KOPT-K1 (cell line): ENCODE results near the gene SYPL2.

Experiments used
- H3K27ac ChIP-seq: fragments of 200-600 bp; sonication (generic); 2 replicates; pipeline ENCODE4 v1.5.1; 2016; ENCODE audit warnings: antibody characterized with exemption, mild to moderate bottlenecking, low read depth, low read length; ENCODE audit not compliant: poor library complexity, severe bottlenecking
- H3K36me3 ChIP-seq: fragments of 200-600 bp; sonication (generic); 2 replicates; pipeline ENCODE4 v1.5.1; 2017; ENCODE audit warnings: antibody characterized with exemption, mild to moderate bottlenecking, low read length, moderate library complexity; ENCODE audit not compliant: insufficient read depth
- H3K9me3 ChIP-seq: fragments of 200-600 bp; sonication (generic); 2 replicates; pipeline ENCODE4 v1.5.1; 2017; ENCODE audit warnings: antibody characterized with exemption, low read length, mild to moderate bottlenecking; ENCODE audit not compliant: insufficient read depth, poor library complexity, severe bottlenecking

The SYPL2 gene

DNA sequence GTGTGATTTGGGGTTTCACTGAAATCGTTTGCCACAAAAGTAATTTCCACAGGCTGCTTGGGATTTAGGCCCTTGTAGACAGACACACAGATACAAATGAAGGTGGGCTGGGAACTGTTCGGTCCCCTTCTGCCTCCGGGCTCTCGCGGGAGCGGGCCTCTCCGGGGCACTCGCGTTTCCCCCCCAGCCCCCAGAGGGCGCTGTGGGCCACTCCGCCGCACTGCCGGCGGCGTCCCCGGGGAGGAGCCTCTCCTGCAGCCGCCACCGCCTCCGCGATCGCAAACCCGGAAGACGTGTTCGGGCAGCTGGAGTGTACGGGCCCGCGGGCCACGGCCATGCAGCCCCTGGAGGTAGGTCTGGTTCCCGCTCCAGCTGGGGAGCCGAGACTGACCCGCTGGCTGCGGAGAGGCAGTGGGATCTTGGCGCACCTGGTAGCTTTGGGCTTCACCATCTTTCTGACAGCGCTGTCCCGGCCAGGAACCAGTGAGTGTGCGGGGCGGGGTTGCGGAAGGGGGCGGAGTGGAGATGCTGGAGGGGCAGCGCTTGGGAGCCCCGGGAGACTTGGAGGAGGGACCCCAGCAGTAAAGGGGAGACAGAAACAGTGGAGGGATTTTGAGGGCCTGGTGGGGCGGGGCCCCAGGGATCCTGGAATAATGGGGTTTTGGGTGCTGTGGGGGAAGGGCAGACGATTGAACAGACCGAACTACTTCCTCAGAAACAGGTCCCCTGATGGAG is 27.6 kb downstream of the SYPL2 start, which contains the start of gene CYB561D1:
Gene CYB561D1 (plus strand): TSS at position 290 of the 735 bp plus-strand sequence. CDS start 46 bp downstream, at position 336.
- Histone ChIP-seq H3K27ac (peak within 1 kb of the TSS; percentile 78), H3K9me3 (no peaks in the 10 kb centered on the region), H3K36me3 (peaks cover 54% of the 10 kb centered on the region)

DNA sequence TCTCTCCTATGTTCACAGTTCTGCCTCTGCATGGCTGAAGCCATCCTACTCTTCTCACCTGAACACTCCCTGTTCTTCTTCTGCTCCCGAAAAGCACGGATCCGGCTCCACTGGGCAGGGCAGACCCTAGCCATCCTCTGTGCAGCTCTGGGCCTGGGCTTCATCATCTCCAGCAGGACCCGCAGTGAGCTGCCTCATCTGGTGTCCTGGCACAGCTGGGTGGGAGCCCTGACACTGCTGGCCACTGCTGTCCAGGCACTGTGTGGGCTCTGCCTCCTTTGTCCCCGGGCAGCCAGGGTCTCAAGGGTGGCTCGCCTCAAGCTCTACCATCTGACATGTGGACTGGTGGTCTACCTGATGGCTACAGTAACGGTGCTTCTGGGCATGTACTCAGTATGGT is 29.4 kb downstream of the SYPL2 start:
- H3K36me3 ChIP-seq = peaks cover 50% of the 10 kb centered on the region
- H3K9me3 ChIP-seq = no peaks in the 10 kb centered on the region

GRCh38 chr1:109497449-109498160 is 31.3 kb downstream of the SYPL2 start:
- H3K9me3 ChIP-seq = no peaks in the 10 kb centered on the region
- no peak overlapping the region for H3K27ac ChIP-seq
- peaks cover 44% of the 10 kb centered on the region for H3K36me3 ChIP-seq

More for the DNA sequence above, 29.4 kb downstream of the SYPL2 start:
- H3K27ac ChIP-seq = no peak overlapping the region

DNA sequence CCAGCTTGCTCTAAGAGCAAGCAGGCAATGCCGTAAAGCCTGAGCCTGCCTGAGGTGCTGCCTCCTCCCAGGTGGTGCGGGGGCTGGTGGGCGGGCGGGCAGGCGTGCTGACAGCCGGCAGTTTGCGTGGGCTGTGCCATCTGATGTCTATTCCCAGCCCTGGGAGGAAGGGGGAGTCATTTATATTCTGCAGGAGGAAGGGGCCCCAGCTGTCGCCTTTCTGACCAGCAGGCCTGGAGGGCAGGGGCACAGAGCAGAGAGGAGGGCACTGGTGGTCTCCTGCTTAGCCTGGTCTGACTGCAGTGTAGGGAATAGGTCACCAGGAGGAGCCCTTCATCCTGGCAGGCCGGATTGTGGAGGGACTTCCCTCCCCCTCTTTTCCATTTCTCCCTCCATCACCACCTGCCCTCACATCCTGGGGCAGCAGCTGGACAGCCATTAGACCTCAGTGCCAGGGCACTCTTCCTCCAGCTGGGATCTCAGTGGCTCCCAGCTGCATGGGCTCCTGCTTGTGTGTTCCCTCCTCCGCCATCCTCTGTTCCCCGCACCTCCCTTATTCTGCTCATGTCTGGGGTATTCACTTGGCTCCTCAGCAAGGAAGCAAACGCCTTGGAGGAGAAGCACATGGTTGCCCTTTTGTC is 31.9 kb downstream of the SYPL2 start:
- Histone ChIP-seq H3K27ac (no peak overlapping the region), H3K9me3 (no peaks in the 10 kb centered on the region)

GRCh38 chr1:109499081-109499480 is 32.7 kb downstream of the SYPL2 start:
- Histone ChIP-seq H3K27ac (no peak overlapping the region), H3K9me3 (no peaks in the 10 kb centered on the region), H3K36me3 (peaks cover 44% of the 10 kb centered on the region)

More for the DNA sequence above, 31.9 kb downstream of the SYPL2 start:
- H3K36me3 ChIP-seq = peaks cover 44% of the 10 kb centered on the region

DNA sequence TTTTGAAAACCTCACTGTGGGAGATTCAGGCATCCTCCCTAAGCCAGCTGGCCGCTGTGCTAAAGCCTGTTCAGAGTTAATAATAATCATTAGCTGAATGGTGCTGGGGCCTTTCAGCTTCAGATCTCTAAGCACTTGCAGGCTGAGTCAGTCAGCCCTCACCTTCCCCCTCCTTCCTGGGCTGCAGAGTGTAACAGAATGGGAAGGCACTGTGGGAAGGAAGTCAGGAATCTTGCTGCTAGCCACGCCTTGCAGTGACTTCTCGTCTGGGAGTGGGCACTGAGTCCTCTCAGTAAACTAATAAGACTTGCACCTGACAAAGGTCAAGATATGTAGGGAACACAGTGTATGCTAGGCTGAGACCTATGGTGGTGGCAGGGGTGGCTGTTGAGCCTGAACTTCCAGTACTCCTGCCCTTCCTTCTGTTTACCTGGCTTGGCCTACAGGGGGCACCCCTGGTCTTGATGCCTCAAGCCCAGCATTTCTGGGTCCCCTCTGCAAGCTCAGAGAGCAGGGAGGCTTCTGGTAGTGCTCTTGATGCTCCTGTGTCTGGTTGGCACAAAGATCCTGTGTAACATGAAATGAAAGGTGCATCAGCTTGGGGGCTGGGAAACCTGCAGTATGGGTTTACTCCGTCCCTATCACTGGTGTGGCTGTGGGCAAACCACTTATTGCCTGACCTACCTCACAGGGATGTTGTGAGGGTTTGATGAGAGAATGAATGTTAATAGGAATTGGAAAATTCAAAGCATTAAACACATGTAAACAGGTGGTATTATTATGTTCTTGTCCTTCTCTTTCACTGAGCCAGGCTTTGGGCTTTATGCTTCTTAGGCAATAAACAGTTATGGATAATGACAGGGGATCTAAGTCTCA is 33.6 kb downstream of the SYPL2 start:
- Histone ChIP-seq H3K27ac (no peak overlapping the region), H3K36me3 (peaks cover 44% of the 10 kb centered on the region), H3K9me3 (no peaks in the 10 kb centered on the region)

- Histone ChIP-seq H3K9me3 (no peaks in the 10 kb centered on the region), H3K36me3 (peaks cover 39% of the 10 kb centered on the region), H3K27ac (peak overlapping the region; percentile 48)
These were observed 34.6 kb downstream of the SYPL2 start for GRCh38 chr1:109500941-109501381.

GRCh38 chr1:109501644-109502363 is 35.5 kb downstream of the SYPL2 start:
- H3K36me3 ChIP-seq = peaks cover 30% of the 10 kb centered on the region
- H3K9me3 ChIP-seq = no peaks in the 10 kb centered on the region
- peak overlapping the region; percentile 48 for H3K27ac ChIP-seq

DNA sequence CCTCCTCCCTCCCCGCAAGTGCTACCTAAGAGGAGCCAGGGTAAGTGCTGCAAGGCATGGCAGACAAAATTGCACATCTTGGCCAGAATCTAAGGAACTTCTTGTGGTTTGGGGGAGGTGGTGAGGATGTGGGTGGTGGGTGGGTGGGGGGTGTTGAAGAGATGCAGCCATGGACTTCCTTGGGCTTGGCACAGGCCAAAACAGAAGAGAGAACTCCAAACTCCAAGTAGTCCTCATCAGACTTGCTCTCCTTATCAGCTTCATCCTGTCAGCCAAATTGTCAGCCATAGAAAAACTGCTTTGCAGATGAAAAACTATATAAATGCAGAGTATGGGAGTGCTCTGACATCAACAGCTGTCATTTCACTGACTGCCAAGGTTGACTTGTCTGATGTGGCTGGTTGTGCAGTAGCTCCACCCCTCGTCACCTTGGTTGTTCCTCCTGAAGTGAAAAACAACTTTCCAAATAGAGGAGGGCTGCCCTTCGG is 36.1 kb downstream of the SYPL2 start:
- H3K27ac ChIP-seq = peak overlapping the region; percentile 48
- no peaks in the 10 kb centered on the region for H3K9me3 ChIP-seq
- peaks cover 24% of the 10 kb centered on the region for H3K36me3 ChIP-seq

DNA sequence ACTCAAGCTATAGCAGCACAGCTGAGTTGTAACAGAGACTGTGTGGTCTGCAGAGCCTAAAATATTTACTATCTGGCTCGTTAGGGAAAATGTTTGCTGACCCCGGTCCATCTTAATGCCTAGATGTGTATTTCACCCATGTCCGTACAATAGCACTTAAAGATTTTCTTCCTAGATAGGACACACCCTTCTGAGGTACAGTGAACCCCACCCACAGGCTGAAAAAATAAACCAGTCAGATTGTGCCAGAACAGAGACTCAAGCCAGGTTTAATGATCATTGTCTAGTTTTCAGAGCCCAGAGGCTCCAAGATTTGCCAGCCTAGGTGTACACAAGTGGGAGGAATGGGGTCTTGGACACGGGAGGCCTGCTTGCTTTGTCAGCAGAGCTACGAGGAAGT is 37.6 kb downstream of the SYPL2 start:
- Histone ChIP-seq H3K27ac (no peak overlapping the region), H3K36me3 (peaks cover 17% of the 10 kb centered on the region), H3K9me3 (no peaks in the 10 kb centered on the region)

GRCh38 chr1:109504974-109505373 is 38.6 kb downstream of the SYPL2 start:
- H3K27ac ChIP-seq = no peak overlapping the region
- H3K9me3 ChIP-seq = no peaks in the 10 kb centered on the region
- H3K36me3 ChIP-seq = peaks cover 13% of the 10 kb centered on the region

DNA sequence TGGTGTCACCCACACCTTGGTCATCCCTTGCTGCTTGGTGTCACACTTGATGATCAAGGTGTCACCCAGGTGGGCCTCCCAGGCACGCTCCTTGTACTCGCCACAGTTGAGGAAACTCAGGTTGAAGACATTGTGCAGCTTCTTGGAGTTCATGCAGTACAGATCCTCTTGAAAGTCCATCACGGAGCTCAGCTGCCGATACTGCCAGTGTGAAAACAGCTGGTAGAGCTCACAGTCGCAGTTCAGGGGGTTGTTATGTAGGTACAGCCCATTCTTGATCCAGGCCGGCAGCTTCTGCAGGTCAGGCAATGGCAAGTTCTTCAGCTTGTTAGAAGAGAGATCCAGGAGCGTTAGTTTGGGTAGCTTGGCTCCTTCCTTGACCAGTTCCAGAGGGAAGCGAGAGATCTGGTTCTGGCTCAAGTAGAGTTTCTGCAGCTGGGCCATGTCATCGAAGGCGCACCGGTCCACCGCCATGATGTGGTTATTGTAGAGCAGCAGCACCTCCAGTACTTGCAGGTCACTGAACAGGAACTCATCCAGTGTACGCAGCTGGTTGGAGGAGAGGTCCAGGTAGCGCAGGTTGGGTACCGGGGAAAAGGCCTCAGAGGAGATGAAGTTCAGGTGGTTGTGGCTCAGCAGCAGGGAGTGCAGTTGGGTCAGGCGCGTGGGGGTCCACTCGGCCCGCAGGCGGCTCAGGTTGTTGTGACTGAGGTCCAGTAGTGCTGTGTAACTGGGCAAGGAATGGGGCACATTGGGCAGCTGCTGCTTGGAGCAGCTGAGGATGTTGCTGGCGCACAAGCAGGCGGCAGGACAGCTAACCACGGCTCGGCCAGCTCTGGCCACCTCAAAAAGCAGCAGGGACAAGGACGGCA is 41.9 kb downstream of the SYPL2 start:
- no peaks in the 10 kb centered on the region for H3K9me3 ChIP-seq

DNA sequence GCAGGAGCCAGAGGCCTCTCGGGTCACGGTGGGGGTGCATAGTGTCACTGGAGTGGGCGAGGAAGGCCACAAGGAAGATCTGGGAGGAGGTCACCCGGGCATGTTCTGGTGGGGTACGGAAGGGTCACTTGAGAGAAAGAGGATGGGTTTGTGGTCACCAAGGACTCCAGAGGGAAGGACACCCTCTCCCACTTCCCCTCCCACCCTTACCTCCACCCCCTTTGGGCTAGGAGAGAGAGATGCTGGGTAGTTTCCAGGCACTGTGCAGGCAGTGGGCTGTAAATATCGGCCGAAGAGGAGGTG is 42.5 kb downstream of the SYPL2 start:
- Histone ChIP-seq H3K9me3 (no peaks in the 10 kb centered on the region), H3K36me3 (no peaks in the 10 kb centered on the region), H3K27ac (no peak overlapping the region)

More for the DNA sequence above, 41.9 kb downstream of the SYPL2 start:
- Histone ChIP-seq H3K27ac (no peak overlapping the region), H3K36me3 (no peaks in the 10 kb centered on the region)
